H4 (cell line): ENCODE measurements around the gene WIPI1. TPM values are rescaled to one million over a fixed set of nuclear protein-coding genes. Genes with fewer than 3 reads are reported as not detected.
A peak's percentile ranks its signal among the peaks of the same experiment; 100 is the strongest.

Source experiments
- DNase-seq: peaks from one replicate; pipeline ENCODE4 v3.0.0-alpha.2; 2015; ENCODE audit warnings: low spot score
- total RNA-seq: library from RNA; depleted of rRNA; stranded (reverse); fragments of >200 nt; shearing (Covaris generic); gene quantifications from 2 replicates; pipeline ENCODE4 v1.2.3, GENCODE V29; 2014

The WIPI1 gene
- total RNA-seq, 1 experiment from 2014 or later: 66.0 TPM

GRCh38 chr17:68460715-68461114 lies 3.4 kb upstream of the WIPI1 start:
- DNase-seq: no peak

DNA sequence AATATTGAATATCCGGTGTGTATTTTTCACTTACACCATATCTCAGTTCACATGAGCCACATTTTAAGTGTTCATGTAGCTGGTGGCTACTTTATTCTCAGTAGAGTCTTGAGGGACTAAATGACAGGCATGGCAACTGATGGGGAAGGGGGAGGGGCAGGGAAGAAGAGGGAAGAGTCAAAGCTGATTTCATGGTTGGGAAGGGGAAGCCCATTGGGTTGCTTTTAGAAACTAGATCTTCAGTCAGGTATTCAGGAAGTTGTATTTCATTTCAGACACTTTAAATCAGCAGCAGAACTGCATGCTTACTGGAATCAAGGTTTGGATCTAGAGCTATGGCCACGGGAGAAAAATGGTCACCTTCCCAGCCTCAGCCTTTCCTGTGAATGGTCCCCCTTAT lies 2.9 kb upstream of the WIPI1 start:
- DNase-seq: no peak

DNA sequence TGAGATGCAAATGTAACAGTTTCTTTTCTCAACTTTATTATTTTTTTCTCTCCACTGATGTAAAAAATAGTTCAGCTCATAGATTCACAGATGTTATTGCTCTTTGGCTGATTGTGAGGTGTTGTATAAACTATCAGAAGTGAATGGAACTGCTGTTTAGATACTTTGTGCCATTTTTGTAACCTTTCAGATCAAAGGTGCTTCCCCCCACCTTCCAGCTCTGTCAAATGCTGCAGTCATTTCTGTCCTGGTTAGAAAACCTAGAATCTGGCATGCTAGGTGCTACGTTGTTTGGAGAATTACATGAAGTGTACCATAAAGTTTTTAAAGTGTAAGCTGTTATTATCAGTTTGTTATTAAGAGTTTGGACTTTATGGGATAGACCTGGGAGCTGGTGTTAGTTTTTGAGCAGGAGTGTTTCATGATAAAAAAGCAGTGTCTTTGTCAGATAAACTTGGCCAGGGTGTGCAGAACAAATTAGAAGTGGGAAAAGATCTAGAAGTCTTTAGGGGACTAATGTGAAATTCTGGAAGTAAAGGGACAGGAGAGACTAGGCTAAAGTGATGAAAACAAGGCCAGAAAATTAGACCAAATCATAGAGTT lies 1.8 kb upstream of the WIPI1 start:
- DNase-seq: no peak

DNA sequence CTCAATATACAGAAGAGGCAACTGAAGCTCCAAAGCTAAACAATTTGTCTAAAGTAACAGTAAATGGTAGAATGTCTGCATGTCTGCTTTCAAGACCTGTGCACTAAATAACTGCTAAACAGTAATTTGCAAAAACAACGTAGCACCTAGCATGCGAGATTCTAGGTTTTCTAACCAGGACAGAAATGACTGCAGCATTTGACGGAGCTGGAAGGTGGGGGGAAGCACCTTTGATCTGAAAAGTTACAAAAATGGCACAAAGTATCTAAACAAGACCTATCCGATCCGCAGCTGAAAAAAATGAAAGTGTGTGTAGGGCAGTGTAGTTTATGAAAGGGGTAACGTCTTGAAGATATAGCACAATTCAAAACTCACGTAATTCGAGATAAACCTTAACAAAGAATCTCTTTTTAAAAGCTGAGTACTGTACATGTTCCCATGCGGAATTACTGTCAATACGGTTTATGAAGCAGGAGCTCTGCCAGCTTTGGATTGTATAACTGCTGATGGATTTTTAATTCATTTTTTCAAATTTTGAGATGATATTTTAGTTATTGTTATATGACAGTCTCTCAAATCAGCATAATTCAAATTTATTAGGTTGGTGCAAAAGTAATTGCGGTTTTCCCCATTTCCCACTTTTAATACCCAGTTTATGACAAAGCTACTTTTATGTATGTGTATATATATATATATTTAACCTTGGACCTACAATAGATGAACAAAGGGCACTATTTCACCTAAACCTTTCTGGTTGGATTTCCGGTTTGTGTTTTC lies 1.2 kb upstream of the WIPI1 start:
- DNase-seq: no peak

- peak; percentile 97 for DNase-seq
These were observed 403 bp upstream of the WIPI1 start for GRCh38 chr17:68457539-68458259.

DNA sequence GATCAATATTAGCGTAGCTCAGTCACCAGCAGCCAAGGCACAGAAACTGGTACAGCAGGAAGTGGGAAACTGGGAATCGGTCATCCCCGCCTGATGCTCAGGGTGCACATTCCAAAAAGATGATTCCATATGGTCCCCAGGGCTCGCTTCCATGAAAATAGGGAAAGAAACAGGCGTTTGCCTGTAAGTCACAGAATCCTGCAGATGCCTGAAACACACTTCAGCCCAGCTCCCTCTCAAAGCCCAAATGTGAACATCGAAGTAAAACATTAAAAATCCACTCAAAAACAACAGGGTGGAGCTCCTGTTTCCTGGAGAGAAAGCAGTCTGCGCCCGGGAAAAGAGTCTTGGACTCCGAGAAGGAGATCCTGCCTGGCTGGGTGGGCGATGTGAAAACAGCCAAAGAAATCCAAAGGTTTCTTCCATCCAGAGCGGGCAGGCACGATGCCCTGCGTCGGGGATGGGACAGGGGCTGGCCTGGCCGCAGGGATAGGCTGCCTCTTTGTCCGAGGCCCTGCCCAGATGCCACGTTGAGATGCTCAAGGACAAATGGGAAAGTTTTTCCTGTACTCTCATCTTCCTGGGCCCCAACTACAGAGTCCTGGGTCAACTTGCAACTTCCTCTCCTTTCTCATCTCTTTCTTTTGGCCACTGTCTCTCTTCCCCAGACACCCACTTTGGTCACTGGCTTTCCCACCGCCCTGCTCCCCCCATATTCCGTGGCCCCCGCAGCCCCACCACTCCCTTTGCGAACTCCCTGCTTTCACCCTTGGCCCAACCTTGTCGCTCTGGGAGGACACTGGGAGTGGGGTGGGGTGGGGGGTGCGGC lies 743 bp downstream of the WIPI1 start:
- peak; percentile 92 for DNase-seq

GRCh38 chr17:68455901-68456338 lies 1.4 kb downstream of the WIPI1 start:
- no peak for DNase-seq

GRCh38 chr17:68453991-68454665 lies 3.2 kb downstream of the WIPI1 start:
- DNase-seq: no peak

- no peak for DNase-seq
These were observed 4.5 kb downstream of the WIPI1 start for GRCh38 chr17:68452724-68453290.

GRCh38 chr17:68451670-68452354 lies 5.5 kb downstream of the WIPI1 start:
- no peak for DNase-seq

DNA sequence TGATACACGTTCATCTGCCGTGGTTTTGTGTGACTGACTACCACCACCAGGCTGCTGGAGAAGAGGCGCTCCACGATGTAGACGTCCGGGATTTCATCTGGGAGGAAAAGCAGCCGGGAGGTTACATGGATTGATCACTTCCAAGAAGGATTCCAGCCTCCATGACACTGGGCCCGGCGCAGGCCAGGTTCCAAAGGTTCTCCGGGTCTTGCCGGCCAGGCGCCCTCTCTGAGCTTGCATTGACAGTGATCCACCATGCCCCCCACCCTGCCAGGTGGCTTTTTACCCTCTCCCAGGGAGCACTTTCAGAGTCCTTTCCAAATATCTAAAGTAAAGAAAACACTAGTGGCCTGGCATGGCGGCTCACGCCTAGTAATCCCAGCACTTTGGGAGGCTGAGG lies 6.5 kb downstream of the WIPI1 start:
- no peak for DNase-seq

- DNase-seq: no peak
These were observed 6.9 kb downstream of the WIPI1 start for GRCh38 chr17:68450391-68450790.

- DNase-seq: no peak
These were observed 8.1 kb downstream of the WIPI1 start for GRCh38 chr17:68449021-68449739.

- DNase-seq: no peak
These were observed 10.7 kb downstream of the WIPI1 start for GRCh38 chr17:68446626-68447041.

GRCh38 chr17:68445671-68446070 lies 11.6 kb downstream of the WIPI1 start:
- no peak for DNase-seq

DNA sequence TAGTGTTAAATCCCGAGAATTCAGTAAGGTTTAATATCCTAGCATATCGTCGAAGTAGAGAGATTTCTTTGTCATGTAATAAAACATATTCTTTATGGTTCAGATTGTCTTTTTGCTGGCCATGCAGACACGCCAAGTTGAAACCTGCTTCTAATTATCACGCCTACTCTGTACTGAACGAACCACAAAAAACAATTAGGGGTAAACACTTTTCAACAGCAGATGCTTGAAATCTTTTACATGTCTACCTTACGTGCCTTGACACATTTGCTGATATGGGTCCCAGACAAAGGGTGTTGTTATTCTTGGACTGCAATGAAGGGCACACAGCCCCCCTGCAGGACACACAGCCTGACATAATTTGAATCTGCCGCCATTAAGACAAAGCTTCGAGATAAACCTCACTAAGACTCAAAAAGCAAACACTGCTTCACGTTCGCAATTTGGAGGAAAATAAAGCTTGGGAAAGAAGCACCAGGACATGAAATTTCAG lies 13.3 kb downstream of the WIPI1 start:
- DNase-seq: no peak

- DNase-seq: no peak
These were observed 16.1 kb downstream of the WIPI1 start for GRCh38 chr17:68441070-68441770.

GRCh38 chr17:68440526-68440925 lies 16.8 kb downstream of the WIPI1 start:
- DNase-seq: no peak
